ENCODE results near the gene GABARAP.

The GABARAP gene

GRCh38 chr17:7219812-7220592 lies 22.2 kb downstream of the GABARAP start, which contains the start of the genes ACADVL and DLG4:
Gene ACADVL (plus strand): TSS chr17:7219938. CDS start chr17:7219985, 47 bp downstream.
Gene DLG4 (minus strand): TSS chr17:7219836.
- no peak for TF ChIP-seq CTCF (IDR thresholded peaks at IDR 0.05)
- H3K27ac Mint-ChIP-seq, result peak within 1 kb of the TSS; percentile 99
- H3K4me1 Mint-ChIP-seq, result peaks cover 66% of the 10 kb centered on the region
- H3K4me3 Mint-ChIP-seq, result peak within 1 kb of the TSS; percentile 95
- DNase-seq, result peak; percentile 81
- no peaks in the 10 kb centered on the region for H3K27me3 Mint-ChIP-seq (ENCODE audit: low read depth, poor library complexity)
- H3K36me3 Mint-ChIP-seq (ENCODE audit: low read depth), result peaks cover 9% of the 10 kb centered on the region
- no peaks in the 10 kb centered on the region for H3K9me3 Mint-ChIP-seq

- TF ChIP-seq CTCF (IDR thresholded peaks at IDR 0.05), result no peak
- Mint-ChIP-seq H3K27ac (peak overlapping the region; percentile 99), H3K27me3 (ENCODE audit: low read depth, poor library complexity) (no peaks in the 10 kb centered on the region), H3K36me3 (ENCODE audit: low read depth) (peaks cover 9% of the 10 kb centered on the region), H3K4me3 (peak overlapping the region; percentile 95), H3K9me3 (no peaks in the 10 kb centered on the region), H3K4me1 (peaks cover 71% of the 10 kb centered on the region)
- DNase-seq, result no peak
Measured at GRCh38 chr17:7219229-7219811, 22.9 kb downstream of the GABARAP start.

GRCh38 chr17:7218758-7219157 lies 23.5 kb downstream of the GABARAP start:
- H3K9me3 Mint-ChIP-seq, result no peaks in the 10 kb centered on the region
- H3K27me3 Mint-ChIP-seq (ENCODE audit: low read depth, poor library complexity), result no peaks in the 10 kb centered on the region
- peaks cover 75% of the 10 kb centered on the region for H3K4me1 Mint-ChIP-seq
- peaks cover 6% of the 10 kb centered on the region for H3K36me3 Mint-ChIP-seq (ENCODE audit: low read depth)
- no peak for DNase-seq
- no peak for TF ChIP-seq CTCF (IDR thresholded peaks at IDR 0.05)
- H3K4me3 Mint-ChIP-seq, result peak overlapping the region; percentile 95
- H3K27ac Mint-ChIP-seq, result peak overlapping the region; percentile 99

GRCh38 chr17:7218166-7218565 lies 24.1 kb downstream of the GABARAP start:
- Mint-ChIP-seq H3K27ac (peak overlapping the region; percentile 92), H3K9me3 (no peaks in the 10 kb centered on the region), H3K4me3 (peak overlapping the region; percentile 95), H3K36me3 (ENCODE audit: low read depth) (peaks cover 6% of the 10 kb centered on the region), H3K4me1 (peaks cover 81% of the 10 kb centered on the region), H3K27me3 (ENCODE audit: low read depth, poor library complexity) (no peaks in the 10 kb centered on the region)
- TF ChIP-seq CTCF (IDR thresholded peaks at IDR 0.05), result no peak
- DNase-seq, result no peak

GRCh38 chr17:7217113-7217987 lies 24.9 kb downstream of the GABARAP start:
- TF ChIP-seq CTCF (IDR thresholded peaks at IDR 0.05), result no peak
- H3K4me3 Mint-ChIP-seq, result peak overlapping the region; percentile 95
- no peaks in the 10 kb centered on the region for H3K27me3 Mint-ChIP-seq (ENCODE audit: low read depth, poor library complexity)
- peak; percentile 59 for DNase-seq
- peaks cover 6% of the 10 kb centered on the region for H3K36me3 Mint-ChIP-seq (ENCODE audit: low read depth)
- H3K27ac Mint-ChIP-seq, result peak overlapping the region; percentile 92
- H3K4me1 Mint-ChIP-seq, result peaks cover 85% of the 10 kb centered on the region
- no peaks in the 10 kb centered on the region for H3K9me3 Mint-ChIP-seq

Measured in nephron progenitor cell (in vitro differentiated cells).